CD4-positive, alpha-beta T cell treated with Interleukin-6 at 100 ng/mL for 8 hours (primary cell): Measurements from ENCODE around the gene MUC22.
"Not testable (repeated sequence)": the region's sequence is repeated elsewhere in the genome, so short reads cannot be mapped to it uniquely, and the experiment has no call there.

Source experiments
- DNase-seq: peaks from one replicate; pipeline ENCODE4 v3.0.0-alpha.2; 2020; ENCODE audit warnings: mixed read lengths, low spot score

The MUC22 gene

GRCh38 chr6:31038559-31038958 is 28.3 kb downstream of the MUC22 start:
- no peak for DNase-seq

- DNase-seq = no peak
Measured at GRCh38 chr6:31040801-31041200, 30.5 kb downstream of the MUC22 start.

GRCh38 chr6:31041372-31041974 is 31.2 kb downstream of the MUC22 start:
- DNase-seq = no peak

- peak; percentile 26 for DNase-seq
Measured at GRCh38 chr6:31042806-31043205, 32.5 kb downstream of the MUC22 start.

- DNase-seq = no peak
Measured at GRCh38 chr6:31048099-31048498, 37.8 kb downstream of the MUC22 start.

GRCh38 chr6:31049518-31049917 is 39.2 kb downstream of the MUC22 start:
- no peak for DNase-seq

- DNase-seq = not testable (repeated sequence)
Measured at GRCh38 chr6:31053187-31053586, 42.9 kb downstream of the MUC22 start.

GRCh38 chr6:31053873-31054272 is 43.6 kb downstream of the MUC22 start:
- DNase-seq = no peak

GRCh38 chr6:31055441-31055840 is 45.2 kb downstream of the MUC22 start:
- DNase-seq = no peak

GRCh38 chr6:31057426-31058003 is 47.2 kb downstream of the MUC22 start:
- no peak for DNase-seq

- DNase-seq = no peak
Measured at GRCh38 chr6:31058128-31058894, 48.0 kb downstream of the MUC22 start.

- no peak for DNase-seq
Measured at GRCh38 chr6:31060145-31060544, 49.9 kb downstream of the MUC22 start.

- DNase-seq = no peak
Measured at GRCh38 chr6:31063906-31064435, 53.7 kb downstream of the MUC22 start.

- no peak for DNase-seq
Measured at GRCh38 chr6:31065556-31065955, 55.3 kb downstream of the MUC22 start.

GRCh38 chr6:31067028-31067427 is 56.8 kb downstream of the MUC22 start:
- DNase-seq = not testable (repeated sequence)

GRCh38 chr6:31067891-31068668 is 57.8 kb downstream of the MUC22 start:
- DNase-seq = not testable (repeated sequence)

GRCh38 chr6:31068669-31069340 is 58.5 kb downstream of the MUC22 start:
- peak; percentile 71 for DNase-seq

- no peak for DNase-seq
Measured at GRCh38 chr6:31070711-31071197, 60.5 kb downstream of the MUC22 start.

GRCh38 chr6:31074401-31074800 is 64.1 kb downstream of the MUC22 start:
- no peak for DNase-seq

GRCh38 chr6:31075528-31075927 is 65.3 kb downstream of the MUC22 start:
- no peak for DNase-seq

GRCh38 chr6:31076611-31077010 is 66.3 kb downstream of the MUC22 start:
- no peak for DNase-seq
